H1 (cell line): ENCODE results near the gene APOL3. TPM values are rescaled to one million over a fixed set of nuclear protein-coding genes. Genes with fewer than 3 reads are reported as not detected.

Source experiments
- CTCF ChIA-PET: fragments of 300-600 bp; sonication (Branson Sonifier 250); formaldehyde crosslinking; loops from one replicate; lab custom pipeline; 2021; ENCODE audit not compliant: partially characterized antibody; lab: Charles Lee
- POLR2A ChIA-PET: fragments of 300-600 bp; sonication (Branson Sonifier 250); formaldehyde crosslinking; loops from one replicate; lab custom pipeline; 2021; ENCODE audit warnings: inconsistent platforms; ENCODE audit not compliant: partially characterized antibody; lab: Charles Lee
- DNase-seq, 2 experiments: peaks; one replicate each; pipeline versions ENCODE4 v3.0.0 to v3.0.0-alpha.2; 2010 to 2022; ENCODE audit warnings: low spot score in 2 of 2, low read depth in 1 of 2, mixed read lengths in 1 of 2
- FAIRE-seq: peaks from 2 replicates; lab custom pipeline; 2011; peaks lifted over from hg19 to GRCh38; lab: Jason Lieb, UNC
- H2AFZ ChIP-seq: 2 replicates; pipeline ENCODE4 v1.8.1; 2012; ENCODE audit warnings: low read length, inconsistent platforms
- H2AK5ac ChIP-seq: 2 replicates; pipeline ENCODE4 v1.6.1; 2013; ENCODE audit warnings: low read depth, low read length
- H2BK120ac ChIP-seq: replicated peaks from 2 replicates; pipeline ENCODE3; 2013; ENCODE audit warnings: low read depth, low read length, inconsistent platforms
- H2BK12ac ChIP-seq: 2 replicates; pipeline ENCODE4 v1.6.1; 2013; ENCODE audit warnings: low read depth, low read length
- H2BK15ac ChIP-seq: 2 replicates; pipeline ENCODE4 v1.6.1; 2013; ENCODE audit warnings: low read length
- H2BK20ac ChIP-seq: 2 replicates; pipeline ENCODE4 v1.6.1; 2013; ENCODE audit warnings: low read length
- H2BK5ac ChIP-seq: 2 replicates; pipeline ENCODE4 v1.6.1; 2013; ENCODE audit warnings: low read depth, low read length
- H3K14ac ChIP-seq: 2 replicates; pipeline ENCODE4 v1.6.1; 2013; ENCODE audit warnings: inconsistent platforms; ENCODE audit not compliant: insufficient read length
- H3K18ac ChIP-seq: 2 replicates; pipeline ENCODE4 v1.6.1; 2013; ENCODE audit warnings: low read length; ENCODE audit errors: extremely low read depth
- H3K23ac ChIP-seq: 2 replicates; pipeline ENCODE4 v1.6.1; 2013; ENCODE audit warnings: inconsistent platforms; ENCODE audit not compliant: insufficient read length
- H3K23me2 ChIP-seq: 2 replicates; pipeline ENCODE4 v1.6.1; 2013; ENCODE audit warnings: low read depth, low read length
- H3K27ac ChIP-seq: 2 replicates; pipeline ENCODE4 v1.6.1; 2011; ENCODE audit warnings: low read depth, low read length, inconsistent platforms
- H3K27me3 ChIP-seq, 4 experiments: replicated peaks in 1 of 4; 1 replicate in 1 of 4; 2 replicates in 3 of 4; pipeline versions ENCODE4 v1.6.1 to v1.8.1; 2011 to 2013; ENCODE audit warnings: low read length in 3 of 4, mild to moderate bottlenecking in 3 of 4, inconsistent platforms in 2 of 4, mixed read lengths in 2 of 4, moderate library complexity in 1 of 4; ENCODE audit not compliant: control insufficient read depth in 3 of 4, insufficient read depth in 3 of 4; ENCODE audit errors: extremely low read depth in 1 of 4
- H3K36me3 ChIP-seq, 4 experiments: 2 replicates each; pipeline versions ENCODE4 v1.6.1 to v1.8.1; 2011 to 2013; ENCODE audit warnings: mild to moderate bottlenecking in 4 of 4, low read length in 3 of 4, moderate library complexity in 2 of 4, control low read depth in 1 of 4, inconsistent platforms in 1 of 4; ENCODE audit not compliant: insufficient read depth in 4 of 4, control insufficient read depth in 2 of 4
- H3K4ac ChIP-seq: replicated peaks from 2 replicates; pipeline ENCODE3; 2013; ENCODE audit warnings: low read length, low read depth, mixed read lengths, inconsistent platforms; ENCODE audit not compliant: insufficient read length
- H3K4me1 ChIP-seq, 4 experiments: replicated peaks in 1 of 4; 1 replicate in 1 of 4; 2 replicates in 3 of 4; pipeline versions ENCODE4 v1.6.1 to v1.8.1; 2011 to 2013; ENCODE audit warnings: low read length in 3 of 4, inconsistent platforms in 2 of 4, mixed read lengths in 1 of 4; ENCODE audit not compliant: insufficient read depth in 4 of 4, control insufficient read depth in 3 of 4
- H3K4me2 ChIP-seq, 2 experiments: 2 replicates each; pipeline versions ENCODE4 v1.6.1 to v1.8.1; 2011 to 2013; ENCODE audit warnings: low read depth in 2 of 2, low read length in 2 of 2, control low read depth in 1 of 2, inconsistent platforms in 1 of 2, mild to moderate bottlenecking in 1 of 2; ENCODE audit not compliant: insufficient read depth in 1 of 2
- H3K4me3 ChIP-seq, 4 experiments: fragments of 200-600, 300-600 bp in 1 of 4; sonication (generic), shearing (Covaris generic), sonication (Bioruptor Twin) in 1 of 4; 2 replicates each; pipeline versions ENCODE4 v1.5.1 to v1.8.1; 2011 to 2016; ENCODE audit warnings: low read length in 4 of 4, low read depth in 3 of 4, control low read depth in 2 of 4, inconsistent platforms in 2 of 4, mild to moderate bottlenecking in 2 of 4, mixed read lengths in 1 of 4, moderate library complexity in 1 of 4; ENCODE audit not compliant: insufficient read depth in 2 of 4; ENCODE audit errors: extremely low read depth in 1 of 4
- H3K56ac ChIP-seq: replicated peaks from 2 replicates; pipeline ENCODE3; 2013; ENCODE audit warnings: low read depth, mild to moderate bottlenecking, mixed read lengths, low read length, inconsistent platforms; ENCODE audit not compliant: insufficient read length
- H3K79me1 ChIP-seq: 2 replicates; pipeline ENCODE4 v1.6.1; 2013; ENCODE audit warnings: low read depth, low read length, control low read depth
- H3K79me2 ChIP-seq, 2 experiments: 2 replicates each; pipeline versions ENCODE4 v1.6.1 to v1.8.1; 2012 to 2013; ENCODE audit warnings: low read length in 2 of 2, mild to moderate bottlenecking in 2 of 2, inconsistent platforms in 1 of 2; ENCODE audit not compliant: insufficient read depth in 2 of 2, control insufficient read depth in 1 of 2
- H3K9ac ChIP-seq, 4 experiments: replicated peaks in 1 of 4; 1 replicate in 1 of 4; 2 replicates in 3 of 4; pipeline versions ENCODE4 v1.6.1 to v1.8.1; 2011 to 2013; ENCODE audit warnings: low read depth in 3 of 4, low read length in 3 of 4, control low read depth in 2 of 4, mild to moderate bottlenecking in 2 of 4, moderate library complexity in 2 of 4, inconsistent platforms in 1 of 4; ENCODE audit errors: extremely low read depth in 1 of 4
- H3K9me3 ChIP-seq, 2 experiments: 2 replicates each; pipeline versions ENCODE4 v1.6.1 to v1.8.1; 2012 to 2013; ENCODE audit warnings: mild to moderate bottlenecking in 2 of 2, moderate library complexity in 2 of 2, control low read depth in 1 of 2, inconsistent platforms in 1 of 2, low read depth in 1 of 2, low read length in 1 of 2, mixed read lengths in 1 of 2; ENCODE audit not compliant: insufficient read depth in 2 of 2
- H4K20me1 ChIP-seq, 2 experiments: replicated peaks in 1 of 2; 2 replicates each; pipeline versions ENCODE3 to v1.8.1; 2011 to 2013; ENCODE audit warnings: inconsistent platforms in 2 of 2, low read length in 2 of 2, mild to moderate bottlenecking in 1 of 2; ENCODE audit not compliant: insufficient read depth in 2 of 2, control insufficient read depth in 1 of 2
- H4K5ac ChIP-seq: 2 replicates; pipeline ENCODE4 v1.6.1; 2013; ENCODE audit warnings: low read length, low read depth, mixed read lengths, inconsistent platforms; ENCODE audit not compliant: insufficient read length
- H4K8ac ChIP-seq: 2 replicates; pipeline ENCODE4 v1.8.0; 2013; ENCODE audit warnings: mild to moderate bottlenecking, moderate library complexity, low read length, inconsistent platforms; ENCODE audit not compliant: insufficient read depth; ENCODE audit errors: extremely low read depth
- H4K91ac ChIP-seq: replicated peaks from 2 replicates; pipeline ENCODE3; 2013; ENCODE audit warnings: low read length, mixed read lengths, inconsistent platforms; ENCODE audit not compliant: insufficient read length
- CTCF ChIP-seq, 3 experiments: IDR thresholded peaks; 1 replicate in 2 of 3; 2 replicates in 1 of 3; pipeline versions ENCODE4 v1.5.1 to v1.6.1; 2011; ENCODE audit warnings: low read length in 3 of 3, mild to moderate bottlenecking in 3 of 3, inconsistent platforms in 2 of 3, low read depth in 1 of 3, moderate library complexity in 1 of 3; ENCODE audit not compliant: insufficient read depth in 1 of 3; ENCODE audit errors: control extremely low read depth in 1 of 3
- RAD21 ChIP-seq, 2 experiments: IDR thresholded peaks in 1 of 2; conservative IDR thresholded peaks in 1 of 2; 2 replicates each; pipeline ENCODE4 v1.6.1; 2011; ENCODE audit warnings: low read depth in 2 of 2, low read length in 2 of 2, improper control_type of control experiment in 1 of 2, inconsistent platforms in 1 of 2, mild to moderate bottlenecking in 1 of 2, moderate library complexity in 1 of 2
- SIN3A ChIP-seq, 2 experiments: IDR thresholded peaks in 1 of 2; conservative IDR thresholded peaks in 1 of 2; 2 replicates each; pipeline ENCODE4 v1.6.1; 2011 to 2012; ENCODE audit warnings: low read length in 2 of 2, improper control_type of control experiment in 1 of 2, low read depth in 1 of 2, mild to moderate bottlenecking in 1 of 2
- WGBS, 2 experiments: shearing (Covaris generic) in 1 of 2; methylation state at CpG; one replicate each; pipeline versions ENCODE4 v1.1.6 to v1.1.7; 2013 to 2015; ENCODE audit warnings: low lambda C conversion rate in 2 of 2, mixed read lengths in 2 of 2, inconsistent platforms in 1 of 2, low coverage in 1 of 2, missing lambda C conversion rate in 1 of 2; ENCODE audit not compliant: insufficient replicate concordance in 2 of 2, insufficient coverage in 1 of 2, insufficient read length in 1 of 2; ENCODE audit errors: extremely low coverage in 1 of 2, missing lambda C conversion rate in 1 of 2; 5-methylcytosine and 5-hydroxymethylcytosine counted together
- polyA plus RNA-seq, 7 experiments: library from polyadenylated mRNA; depleted of rRNA in 3 of 7; stranded (reverse) in 5 of 7; unstranded in 2 of 7; fragments of >200 nt in 5 of 7; fragments of 200-250 nt in 2 of 7; gene quantifications; 1 replicate in 5 of 7; 2 replicates in 1 of 7; 4 replicates in 1 of 7; pipeline versions ENCODE4 v1.2.1 to v1.2.3, GENCODE V29; 2011 to 2013; ENCODE audit warnings: missing spikeins in 2 of 7, mixed read lengths in 2 of 7
- total RNA-seq: library from RNA; stranded (reverse); fragmentation: NEBNext Ultra II Directional; extraction: Animal tissue kit (Norgen Biotek cat#: 25700); gene quantifications from 2 replicates; pipeline ENCODE4 v1.2.1, GENCODE V29; 2021

APOL3 gene
- total and polyA plus RNA-seq, 2 of the 8 experiments (the other 6 are each of a cell fraction or from before 2014, with no cell fraction given) = 0.12 TPM; not detected in 1

GRCh38 chr22:36194971-36195370 lies 34.4 kb upstream of the APOL3 start:
- Histone ChIP-seq H2BK120ac (no peak overlapping the region), H3K27me3 (no peaks in the 10 kb centered on the region), H4K5ac (no peak overlapping the region), H4K91ac (no peak overlapping the region), H3K4me3 (no peak overlapping the region), H2AK5ac (no peak overlapping the region), H3K9me3 (peaks cover 4% of the 10 kb centered on the region in 2 experiments; a peak in 2 of 4 replicates), H2BK15ac (no peak overlapping the region), H4K8ac (no peak overlapping the region), H4K20me1 (no peaks in the 10 kb centered on the region), H3K4me2 (no peak overlapping the region), H3K56ac (no peak overlapping the region), H3K27ac (no peak overlapping the region), H3K18ac (no peak overlapping the region), H2AFZ (no peak overlapping the region), H3K79me2 (no peaks in the 10 kb centered on the region), H3K36me3 (no peaks in the 10 kb centered on the region), H3K23ac (no peak overlapping the region), H3K23me2 (no peaks in the 10 kb centered on the region), H3K79me1 (no peaks in the 10 kb centered on the region), H3K9ac (no peak overlapping the region), H3K14ac (no peak overlapping the region), H2BK5ac (no peak overlapping the region), H2BK20ac (no peak overlapping the region), H3K4ac (no peak overlapping the region), H2BK12ac (no peak overlapping the region), H3K4me1 (peaks cover 0 to 11% (median 9%) of the 10 kb centered on the region in 4 experiments; a peak in 6 of 7 replicates)
- DNase-seq (peak; percentile 36 to 66), FAIRE-seq (peak; percentile 99)
- POLR2A ChIA-PET = interaction anchor here (0.7 kb wide), 1 partner anchor 60 kb away, joined by 3 read pairs; no protein-coding TSS in a partner anchor
- WGBS, 2 experiments = 52% methylated on average over 5 of the region's 5 CpGs; no CpG with 5 or more reads in 1 of the 2 experiments
- CTCF ChIA-PET = interaction anchor here (0.9 to 4.1 kb wide), 21 partner anchors 9 to 310 kb away, joined by 3 to 14 read pairs (median 6); partner anchors contain the start of gene APOL2
- no peak for TF ChIP-seq SIN3A (conservative IDR thresholded peaks at IDR 0.05 in 1 of 2, IDR thresholded peaks at IDR 0.05 in 1 of 2; ENCODE audit: low read depth in 1 of 2, low read length in 2 of 2)
- TF ChIP-seq RAD21 (IDR thresholded peaks at IDR 0.05 in 1 of 2, conservative IDR thresholded peaks at IDR 0.05 in 1 of 2; ENCODE audit: low read depth in 2 of 2, low read length in 2 of 2) = peak; percentile 78 to 83
- peak; percentile 36 to 82 (median 81) for TF ChIP-seq CTCF (IDR thresholded peaks at IDR 0.05; ENCODE audit: control extremely low read depth in 1 of 3, insufficient read depth in 1 of 3, low read depth in 1 of 3, low read length in 3 of 3)
